Ramos (cell line): ENCODE measurements around the gene DDX54.
"Not testable (repeated sequence)": the region's sequence is repeated elsewhere in the genome, so short reads cannot be mapped to it uniquely, and the experiment has no call there.

Experiments
- in situ Hi-C: fragments of 300-500 bp; cut with MboI; formaldehyde crosslinking; loops from one replicate; pipeline ENCODE4 v1.14.3; 2022; ENCODE audit warnings: low sequenced_read_pairs; ENCODE audit not compliant: unreplicated experiment

The DDX54 gene

DNA sequence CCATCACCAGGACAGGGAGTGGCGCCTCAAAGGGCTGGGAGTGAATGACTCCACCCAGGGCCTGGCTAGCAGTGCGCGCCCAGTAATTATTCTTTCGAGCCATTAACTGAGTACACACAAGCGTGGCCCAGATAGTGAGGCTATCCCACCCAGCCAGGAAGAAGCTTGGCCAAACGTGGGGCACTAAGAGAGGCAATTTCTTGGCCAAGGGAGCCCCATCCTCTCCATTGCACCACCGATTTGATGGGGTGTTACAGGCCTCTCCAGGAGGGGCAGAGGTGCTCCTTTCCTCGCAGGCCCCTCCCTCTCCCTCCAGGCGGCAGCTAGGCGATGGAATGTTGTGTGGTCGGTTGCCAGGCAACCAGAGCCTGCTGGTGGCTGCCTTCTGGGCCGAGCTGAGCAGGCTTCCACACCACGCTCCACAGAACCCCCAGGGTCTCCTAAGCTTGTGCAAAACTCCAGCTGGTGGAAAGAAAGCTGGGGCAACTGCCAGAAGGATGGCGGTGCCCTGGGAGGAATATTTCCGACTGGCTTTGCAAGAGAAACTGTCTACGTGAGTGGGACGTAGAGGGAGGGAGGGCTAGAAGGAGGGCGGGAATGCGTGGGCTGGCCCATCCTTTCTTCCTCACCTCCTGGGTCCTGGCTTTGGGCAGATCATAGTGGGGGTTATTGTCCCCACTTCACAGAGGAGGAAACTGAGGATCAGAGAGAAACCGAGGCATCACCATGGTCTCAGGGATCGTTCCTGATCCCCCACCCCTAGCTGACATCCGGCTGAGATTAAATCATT, 35.7 kb downstream of the DDX54 start, which contains the start of gene CFAP73:
Gene CFAP73 (plus strand): TSS at position 364 of the 790 bp plus-strand sequence. CDS start 134 bp downstream, at position 498.
- in situ Hi-C loops, result loop anchor here (10.0 kb wide), 1 partner anchor 245 kb away; the partner anchor contains the start of gene OAS1

DNA sequence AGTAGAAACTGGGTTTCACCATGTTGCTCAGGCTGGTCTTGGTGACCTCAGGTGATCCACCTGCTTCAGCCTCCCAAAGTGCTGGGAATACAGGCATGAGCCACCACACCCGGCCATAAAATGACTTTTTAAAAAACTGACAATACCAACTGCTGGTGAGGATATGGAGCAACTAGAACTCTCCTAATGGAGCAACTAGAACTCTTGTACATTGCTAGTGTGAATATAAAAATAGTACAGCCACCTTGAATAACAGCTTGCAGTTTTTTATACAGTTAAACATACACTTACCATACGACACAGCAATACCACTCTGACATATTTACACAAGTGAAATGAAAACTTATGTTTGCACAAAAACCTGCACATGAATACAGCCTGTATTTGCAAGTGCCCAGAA, 38.3 kb downstream of the DDX54 start:
- in situ Hi-C loops, result no loop called here

DNA sequence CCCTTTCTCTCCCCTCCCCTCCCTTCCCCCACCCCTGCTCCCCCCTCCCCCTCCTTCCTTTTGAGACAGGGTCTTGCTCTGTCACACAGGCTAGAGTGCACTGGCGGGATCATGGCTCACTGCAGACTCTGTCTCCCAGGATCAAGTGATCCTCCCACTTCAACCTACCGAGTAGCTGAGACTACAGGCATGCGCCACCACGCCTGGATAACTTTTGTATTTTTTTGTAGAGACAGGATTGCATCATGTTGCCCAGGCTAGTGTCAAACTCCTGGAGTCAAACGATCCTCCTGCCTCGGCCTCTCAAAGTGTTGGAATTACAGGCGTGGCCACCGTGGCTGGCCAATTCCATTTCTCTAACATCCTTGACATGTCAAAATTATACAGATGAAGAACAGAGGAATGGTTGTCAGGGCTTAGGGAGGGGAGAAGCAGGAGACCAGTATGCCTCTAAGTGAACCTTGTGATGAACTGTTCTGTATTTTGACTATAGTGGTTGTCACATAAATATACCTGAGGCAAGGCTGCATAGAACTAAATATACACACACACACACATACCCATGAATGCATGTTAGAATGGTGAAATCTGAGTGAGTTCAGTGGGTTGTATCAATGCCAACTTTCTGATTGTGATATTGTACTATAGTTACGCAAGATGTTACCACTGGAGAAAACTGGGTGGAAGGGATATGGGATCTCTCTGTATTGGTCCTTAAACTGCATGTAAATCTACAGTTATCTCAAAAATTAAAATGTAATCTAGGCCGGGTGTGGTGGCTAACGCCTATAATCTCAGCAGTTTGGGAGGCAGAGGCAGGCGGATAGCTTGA, 39.3 kb downstream of the DDX54 start:
- in situ Hi-C loops, result no loop called here

DNA sequence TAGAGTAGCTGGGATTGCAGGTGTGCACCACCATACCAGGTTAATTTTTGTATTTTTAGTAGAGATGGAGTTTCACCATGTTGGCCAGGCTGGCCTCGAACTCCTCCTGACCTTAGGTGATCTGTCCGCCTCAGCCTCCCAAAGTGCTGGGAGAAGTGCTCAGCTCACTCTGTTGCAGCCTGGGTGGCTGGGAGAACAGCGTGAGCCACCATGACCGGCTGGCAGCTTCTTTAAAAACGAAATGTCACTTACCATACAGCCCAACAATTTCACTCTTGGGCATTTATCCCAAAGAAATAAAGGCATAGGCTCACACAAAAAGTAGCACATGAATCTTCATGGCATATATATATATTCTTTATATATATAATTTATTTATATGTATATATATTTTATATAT, 40.5 kb downstream of the DDX54 start:
- in situ Hi-C loops, result no loop called here

DNA sequence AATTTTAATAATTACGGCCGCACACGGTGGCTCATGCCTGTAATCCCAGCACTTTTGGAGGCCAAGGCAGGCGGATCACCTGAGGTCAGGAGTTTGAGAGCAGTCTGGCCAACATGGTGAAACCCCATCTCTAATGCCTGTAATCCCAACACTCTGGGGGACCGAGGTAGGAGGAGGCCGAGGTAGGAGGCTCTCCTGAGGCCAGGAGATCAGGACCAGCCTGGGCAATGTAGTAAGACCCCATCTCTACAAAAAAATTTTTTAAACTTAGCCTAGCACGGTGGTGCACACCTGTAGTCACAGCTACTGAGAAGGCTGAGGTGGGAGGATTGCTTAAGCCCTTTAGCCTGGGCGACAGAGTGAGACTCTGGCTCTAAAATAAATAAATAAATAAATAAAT, 41.3 kb downstream of the DDX54 start:
- in situ Hi-C loops, result no loop called here

DNA sequence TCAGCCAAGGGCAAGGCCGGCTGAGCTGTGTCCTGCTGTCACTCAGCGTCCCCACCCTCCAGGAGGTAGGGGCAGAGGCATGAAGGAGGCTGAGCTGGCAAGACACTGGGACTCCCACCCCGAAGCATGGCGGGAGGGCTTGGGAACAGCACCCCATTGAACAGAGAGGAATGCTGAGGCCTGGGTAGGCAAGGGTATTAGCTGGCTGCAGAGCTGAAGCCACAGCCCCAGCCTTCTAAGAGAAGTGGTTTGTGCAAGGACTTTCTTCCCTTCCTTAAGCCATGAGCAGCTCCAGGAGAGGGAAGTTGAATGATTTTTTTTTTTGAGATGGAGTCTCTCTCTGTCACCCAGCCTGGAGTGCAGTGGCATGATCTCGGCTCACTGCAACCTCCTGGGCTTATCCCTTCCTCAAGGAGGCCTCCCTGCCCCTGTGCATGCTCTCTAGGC, 42.4 kb downstream of the DDX54 start:
- in situ Hi-C loops, result no loop called here

DNA sequence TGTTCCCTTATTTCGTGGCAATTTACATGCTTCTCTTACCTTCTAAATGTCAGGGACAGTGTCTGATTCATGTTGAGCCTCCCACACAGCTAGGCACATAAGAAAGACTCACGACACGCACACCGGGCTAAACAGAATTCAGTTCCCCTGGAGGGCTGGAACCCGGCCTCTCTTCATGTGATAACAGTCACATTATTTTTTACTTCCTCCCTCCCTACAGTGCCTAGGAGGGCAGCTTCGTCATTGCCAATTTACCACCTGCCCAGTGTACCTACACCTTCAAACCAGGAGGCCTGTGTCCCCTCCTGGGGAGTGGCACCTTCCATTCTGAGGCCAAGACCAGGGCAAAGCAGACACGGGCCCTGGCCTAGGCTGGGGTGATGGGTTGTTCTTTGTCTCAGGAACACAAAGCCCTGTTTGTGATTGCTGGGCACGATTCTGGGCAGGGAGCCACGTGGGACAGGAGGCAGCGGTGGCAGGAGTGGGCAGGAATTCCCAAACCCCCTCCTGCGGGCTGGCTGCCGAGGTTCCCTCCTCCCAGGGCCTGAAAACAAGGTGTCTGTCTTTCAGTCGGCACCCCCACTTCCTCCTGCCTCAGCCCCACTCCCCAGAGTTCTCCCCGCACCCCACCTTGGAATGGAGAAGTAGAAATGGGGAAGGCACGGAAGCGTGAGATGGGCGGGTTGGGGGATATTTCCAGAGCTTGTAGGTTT, 42.9 kb downstream of the DDX54 start:
- in situ Hi-C loops, result no loop called here

DNA sequence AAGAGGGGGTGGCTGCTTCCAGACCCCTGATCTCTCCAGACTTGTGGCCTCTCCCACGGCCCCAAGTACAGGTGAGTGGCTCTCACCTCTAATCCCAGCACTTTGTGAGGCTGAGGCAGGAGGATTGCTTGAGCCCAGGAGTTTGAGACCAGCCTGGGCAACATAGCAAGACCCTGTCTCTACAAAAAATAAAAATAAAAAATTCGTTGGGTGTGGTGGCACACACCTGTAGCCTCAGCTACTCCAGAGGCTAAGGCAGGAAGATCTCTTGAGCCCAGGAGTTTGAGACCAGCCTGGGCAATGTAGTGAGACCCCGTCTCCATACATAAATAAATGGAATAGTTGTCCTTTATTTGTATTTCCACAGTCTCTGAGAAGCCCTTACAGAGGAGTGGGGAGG, 43.6 kb downstream of the DDX54 start:
- in situ Hi-C loops, result not testable (repeated sequence)

DNA sequence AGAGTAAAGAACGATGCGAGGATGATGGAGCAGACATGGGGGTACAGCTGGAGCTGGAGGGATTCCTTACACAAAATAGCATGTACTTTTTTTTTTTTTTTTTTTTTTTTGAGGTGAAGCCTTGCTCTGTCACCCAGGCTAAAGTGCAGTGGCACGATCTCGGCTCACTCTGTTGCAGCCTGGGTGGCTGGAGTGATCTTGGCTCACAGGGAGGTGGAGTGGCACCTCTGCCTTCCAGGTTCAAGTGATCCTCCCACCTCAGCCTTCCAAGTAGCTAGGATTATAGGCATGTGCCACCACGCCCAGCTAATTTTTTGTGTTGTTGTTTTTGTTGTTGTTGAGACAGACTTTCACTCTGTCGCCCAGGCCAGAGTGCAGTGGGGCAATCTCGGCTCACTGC, 44.6 kb downstream of the DDX54 start:
- in situ Hi-C loops, result no loop called here

DNA sequence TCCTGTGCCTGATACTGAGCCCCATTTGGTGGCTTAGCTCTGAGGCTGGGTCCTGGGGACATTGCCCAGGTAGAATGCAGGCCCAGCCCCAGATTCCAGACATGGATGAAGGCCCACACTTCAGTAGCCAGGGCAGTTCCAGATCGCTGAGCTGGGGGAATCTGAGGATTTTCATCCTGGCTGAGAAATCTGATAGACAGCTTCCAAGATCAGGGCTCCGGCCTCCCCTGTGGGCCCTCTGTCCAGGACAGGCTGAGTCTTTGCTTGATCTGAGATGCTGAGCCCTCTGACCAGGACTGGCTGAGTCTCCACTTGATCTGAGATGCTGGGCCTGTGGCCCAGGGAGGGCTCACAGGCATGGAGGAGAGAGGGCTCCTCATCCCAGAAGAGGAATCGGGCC, 46.5 kb downstream of the DDX54 start:
- in situ Hi-C loops, result no loop called here

DNA sequence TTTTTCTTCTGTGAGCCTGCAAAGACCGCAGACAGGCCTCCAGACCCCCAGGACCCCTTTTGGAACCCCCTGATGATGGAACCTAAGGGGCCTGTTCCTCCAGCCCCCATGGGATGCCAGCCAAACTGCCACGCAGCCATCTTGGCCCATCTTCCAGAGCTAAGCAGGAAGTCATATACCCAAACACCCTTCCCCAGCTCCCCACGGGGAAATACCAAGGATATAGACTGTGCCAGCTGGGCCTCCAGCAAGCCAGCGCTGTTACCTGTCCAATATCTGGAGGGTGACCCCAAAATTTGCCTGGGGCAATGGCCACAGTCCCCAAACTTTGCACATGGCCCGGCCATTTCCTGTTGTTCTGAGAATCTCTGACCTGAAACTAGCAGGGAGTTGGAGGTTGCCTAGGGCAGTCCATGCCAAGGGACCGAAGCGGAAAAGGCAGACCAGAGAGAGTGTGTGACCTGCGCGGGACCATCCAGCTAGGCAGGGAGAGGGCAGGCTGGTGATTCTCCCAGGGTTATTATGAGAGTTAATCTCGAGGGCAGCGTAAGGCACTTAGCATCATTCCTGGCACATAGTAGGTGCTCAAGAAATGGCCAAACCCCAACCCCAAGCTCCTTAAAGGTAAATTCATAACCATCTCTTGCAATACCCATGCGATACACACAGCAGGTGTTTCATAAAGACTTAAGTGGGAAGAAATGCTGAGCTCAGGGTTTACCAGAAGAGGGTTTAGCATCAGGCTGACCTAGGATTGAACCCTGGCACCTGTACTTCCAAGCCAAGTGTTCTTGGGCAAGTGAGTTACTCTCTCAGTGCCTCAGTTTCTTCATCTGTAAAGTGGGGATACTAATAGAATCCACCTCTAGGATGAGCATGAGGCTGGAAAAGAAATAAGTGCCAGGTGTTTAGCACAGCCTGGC, 47.2 kb downstream of the DDX54 start:
- in situ Hi-C loops, result no loop called here

DNA sequence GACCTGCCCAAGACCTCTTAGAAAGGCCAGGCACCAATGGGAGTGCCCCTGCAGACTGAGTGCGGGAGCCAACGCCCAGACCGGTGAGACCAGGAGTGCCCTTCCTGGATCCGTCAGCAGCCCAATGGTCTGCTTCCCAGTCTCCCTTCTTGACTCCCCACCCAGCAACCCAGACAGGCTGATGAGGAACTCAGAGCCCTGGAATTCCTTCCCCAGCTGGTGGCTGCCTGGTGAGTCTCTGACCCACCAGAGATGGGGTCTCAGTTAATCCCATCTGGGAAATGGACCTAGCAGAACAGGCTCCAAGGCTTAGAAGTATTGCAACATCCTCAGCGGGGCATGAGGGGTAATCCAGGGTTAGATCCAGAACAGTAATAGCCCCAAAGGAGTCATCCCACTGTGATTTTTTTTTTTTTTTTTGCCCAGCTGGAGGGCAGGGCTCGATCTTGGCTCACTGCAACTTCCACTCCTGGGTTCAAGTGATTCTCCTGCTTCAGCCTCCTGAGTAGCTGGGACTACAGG, 48.2 kb downstream of the DDX54 start:
- in situ Hi-C loops, result no loop called here

DNA sequence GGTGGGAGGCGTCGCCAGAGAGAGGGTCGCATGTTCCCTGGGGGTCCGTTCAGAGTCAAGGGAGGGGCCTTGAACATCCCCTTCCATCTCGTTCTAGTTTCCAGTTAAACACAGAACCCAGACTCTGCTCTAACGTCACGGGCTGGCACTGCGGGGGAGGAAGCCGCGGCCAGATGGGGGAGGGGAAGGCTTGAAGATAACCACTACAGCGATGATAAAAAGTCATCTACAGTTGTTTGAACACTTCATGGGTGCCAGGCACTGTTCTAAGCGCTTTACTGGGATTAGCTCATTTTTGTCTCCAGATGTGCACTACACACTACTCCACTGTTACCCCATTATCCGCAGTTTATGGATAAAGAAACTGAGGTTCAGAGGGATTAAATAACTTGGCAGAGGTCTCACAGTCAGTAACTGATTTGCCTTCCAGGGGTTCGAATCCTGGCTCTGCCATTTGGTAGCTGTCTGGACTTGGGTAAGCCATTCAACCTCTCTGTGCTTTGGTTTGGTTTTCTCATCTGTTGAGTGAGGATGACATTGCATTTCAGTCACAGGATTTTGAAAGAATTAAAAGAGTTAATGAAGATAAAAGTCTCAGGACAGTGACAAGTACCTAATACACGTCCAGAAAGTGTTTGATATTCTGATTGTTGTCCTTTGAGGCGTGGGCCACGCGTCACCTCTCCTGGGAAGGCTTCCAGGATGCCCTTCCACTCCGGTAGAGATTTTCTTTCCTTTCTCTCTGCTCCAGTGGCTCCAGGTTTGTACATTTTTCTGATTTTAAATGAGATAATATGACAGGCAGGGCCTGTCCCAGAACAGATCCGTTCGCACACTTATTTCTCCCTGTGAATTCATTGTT, 48.9 kb downstream of the DDX54 start:
- in situ Hi-C loops, result no loop called here

DNA sequence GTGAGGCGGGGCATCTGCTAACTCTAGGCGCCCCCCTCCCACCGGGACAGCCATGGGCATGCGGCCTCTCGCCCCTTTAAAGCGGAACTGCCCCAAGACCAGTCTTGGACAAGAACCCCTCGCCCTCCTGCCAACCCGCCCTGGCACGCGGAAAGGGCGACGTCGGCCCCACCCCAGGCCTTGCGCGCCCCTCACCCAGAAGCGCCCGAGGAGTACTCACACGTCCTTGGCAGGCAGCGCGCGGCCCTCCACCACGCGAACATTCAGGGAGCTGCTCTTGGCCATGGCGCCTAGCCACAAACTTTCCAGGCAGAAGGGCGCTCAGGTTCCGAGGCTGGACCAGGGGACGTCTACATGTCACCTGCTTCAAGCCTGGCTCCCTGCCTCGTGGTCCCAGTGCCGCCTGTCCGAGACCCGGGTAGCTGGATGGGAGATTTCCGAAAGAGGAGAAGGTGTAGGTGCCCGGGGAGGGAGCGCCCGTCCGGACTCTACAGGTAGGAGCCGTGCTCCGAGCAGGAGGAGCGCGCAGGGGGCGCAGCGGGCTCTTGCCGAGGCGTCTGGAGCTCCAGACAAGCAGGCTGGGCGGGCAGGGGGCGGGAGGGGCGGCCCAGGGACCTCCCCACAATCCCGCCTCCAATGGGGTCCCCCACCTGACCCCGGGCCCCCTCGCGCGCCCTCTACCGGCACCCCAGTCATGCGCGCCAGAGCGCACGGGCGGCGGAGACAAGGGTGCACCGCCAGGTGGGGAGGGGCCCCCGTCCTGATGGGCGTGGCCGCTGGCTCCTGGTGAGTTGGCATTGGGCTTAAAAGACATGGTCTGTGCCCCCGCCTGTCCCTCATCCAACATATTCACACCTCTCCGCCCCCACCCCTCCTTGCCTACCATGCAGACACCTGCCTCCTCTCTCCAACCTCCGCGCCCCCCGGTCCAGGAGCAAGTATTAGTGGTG, 49.8 kb downstream of the DDX54 start, which contains the start of gene RASAL1:
Gene RASAL1 (minus strand): TSS at position 584 of the 950 bp plus-strand sequence. CDS start 299 bp downstream, at position 285.
- in situ Hi-C loops, result no loop called here

DNA sequence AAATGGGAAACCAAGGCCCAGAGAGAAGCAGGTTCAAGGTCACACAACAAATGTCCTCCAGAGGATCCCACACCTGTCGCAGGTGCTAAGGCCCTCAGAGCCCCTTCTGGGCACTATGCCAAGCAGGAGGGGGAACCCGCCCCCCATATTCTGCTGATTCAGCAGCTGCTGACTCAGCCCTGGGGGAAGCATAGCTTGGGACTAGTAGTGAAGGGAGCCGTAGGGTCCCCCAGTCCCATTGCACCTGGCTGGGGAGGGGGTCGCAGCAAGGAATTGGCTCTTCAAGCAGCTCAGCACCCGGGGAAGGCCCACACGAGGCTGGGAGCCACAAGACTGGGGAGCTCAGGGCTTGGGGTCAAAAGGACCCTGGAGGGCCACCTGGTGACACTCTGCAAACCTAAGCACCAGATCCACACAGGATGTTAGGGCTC, 50.7 kb downstream of the DDX54 start:
- in situ Hi-C loops, result no loop called here

DNA sequence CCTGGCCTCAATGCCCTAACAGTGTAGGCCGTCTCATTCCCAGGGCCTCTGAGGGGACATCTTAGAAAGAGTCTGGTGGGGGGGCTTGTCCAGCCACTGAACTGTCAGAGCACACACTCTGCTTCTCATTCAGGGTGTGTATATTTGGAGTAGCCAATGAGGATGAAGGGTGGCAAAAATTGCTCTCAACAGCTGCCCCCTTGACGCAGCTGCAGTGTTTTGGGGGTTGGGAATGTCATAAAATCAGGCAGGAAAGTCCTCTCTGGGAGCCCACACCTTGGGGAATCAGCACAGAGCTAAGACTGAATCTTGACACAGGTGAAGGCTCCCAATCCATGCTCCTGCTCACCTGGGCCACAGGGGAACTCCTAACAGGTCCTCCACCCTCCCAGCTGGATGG, 51.2 kb downstream of the DDX54 start:
- in situ Hi-C loops, result no loop called here

DNA sequence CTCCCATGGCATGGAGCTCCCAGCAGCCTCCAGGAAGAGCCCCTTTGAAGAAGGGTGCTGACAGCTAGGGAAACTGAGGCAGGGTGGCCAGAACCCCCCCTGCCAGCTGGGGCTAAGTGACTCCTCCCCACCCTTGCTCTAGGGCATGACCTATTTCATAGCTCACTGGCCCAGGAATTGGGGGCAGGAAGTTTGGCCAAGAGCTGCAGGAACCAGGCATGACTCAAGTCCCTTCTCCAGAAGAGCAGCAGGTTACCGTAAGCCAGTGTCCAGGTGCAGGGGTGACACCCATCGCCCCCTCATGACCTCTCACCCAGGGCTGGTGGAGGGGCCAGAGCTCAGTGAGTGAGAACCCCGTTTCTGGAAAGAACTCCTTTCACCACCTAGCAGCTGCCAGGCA, 51.6 kb downstream of the DDX54 start:
- in situ Hi-C loops, result no loop called here
